ENCODE measurements around the gene RXRB.
A peak's percentile ranks its signal among the peaks of the same experiment; 100 is the strongest.

DNA sequence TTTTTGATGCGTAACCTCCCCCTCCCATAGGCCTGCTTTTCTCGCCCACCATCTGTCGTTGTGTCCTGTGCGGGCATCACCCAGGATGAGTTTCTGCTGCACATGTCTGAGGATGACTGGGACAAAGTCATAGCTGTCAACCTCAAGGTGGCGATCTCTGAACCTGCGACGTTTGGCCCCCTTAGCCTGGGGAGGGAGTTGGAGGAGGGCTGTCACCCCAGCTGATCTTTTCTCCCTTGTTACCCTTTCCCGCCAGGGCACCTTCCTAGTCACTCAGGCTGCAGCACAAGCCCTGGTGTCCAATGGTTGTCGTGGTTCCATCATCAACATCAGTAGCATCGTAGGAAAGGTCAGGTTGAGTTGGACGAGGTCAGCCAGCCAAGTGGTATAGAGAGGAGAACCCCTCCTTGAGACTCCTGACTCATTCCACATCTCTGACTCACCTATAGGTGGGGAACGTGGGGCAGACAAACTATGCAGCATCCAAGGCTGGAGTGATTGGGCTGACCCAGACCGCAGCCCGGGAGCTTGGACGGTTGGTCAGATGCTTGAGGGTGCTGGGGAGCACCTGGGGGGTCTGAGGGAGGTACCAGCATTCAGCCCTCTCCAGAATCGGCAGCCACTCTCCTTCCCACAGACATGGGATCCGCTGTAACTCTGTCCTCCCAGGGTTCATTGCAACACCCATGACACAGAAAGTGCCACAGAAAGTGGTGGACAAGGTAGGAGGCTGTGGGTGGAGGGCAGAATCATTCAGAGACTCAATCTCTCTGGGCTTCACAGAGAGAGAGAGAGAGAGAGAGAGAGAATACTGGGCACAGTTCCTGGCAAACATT is 4.9 kb upstream of the RXRB start:
- TF ChIP-seq, protein P1, sequence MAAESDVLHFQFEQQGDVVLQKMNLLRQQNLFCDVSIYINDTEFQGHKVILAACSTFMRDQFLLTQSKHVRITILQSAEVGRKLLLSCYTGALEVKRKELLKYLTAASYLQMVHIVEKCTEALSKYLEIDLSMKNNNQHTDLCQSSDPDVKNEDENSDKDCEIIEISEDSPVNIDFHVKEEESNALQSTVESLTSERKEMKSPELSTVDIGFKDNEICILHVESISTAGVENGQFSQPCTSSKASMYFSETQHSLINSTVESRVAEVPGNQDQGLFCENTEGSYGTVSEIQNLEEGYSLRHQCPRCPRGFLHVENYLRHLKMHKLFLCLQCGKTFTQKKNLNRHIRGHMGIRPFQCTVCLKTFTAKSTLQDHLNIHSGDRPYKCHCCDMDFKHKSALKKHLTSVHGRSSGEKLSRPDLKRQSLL (tag by site-specific recombination; IDR thresholded peaks at IDR 0.05): no peak
- TF ChIP-seq GLI4 (tag by site-specific recombination; IDR thresholded peaks at IDR 0.05) (no peak), ZSCAN18 (tag by site-specific recombination; IDR thresholded peaks at IDR 0.05) (no peak), ZNF585B (tag by site-specific recombination; IDR thresholded peaks at IDR 0.05) (no peak), KLF7 (tag by site-specific recombination; IDR thresholded peaks at IDR 0.05; ENCODE audit: borderline replicate concordance) (no peak), ZSCAN16 (tag by site-specific recombination; IDR thresholded peaks at IDR 0.05) (no peak)
- TF ChIP-seq, protein P2, sequence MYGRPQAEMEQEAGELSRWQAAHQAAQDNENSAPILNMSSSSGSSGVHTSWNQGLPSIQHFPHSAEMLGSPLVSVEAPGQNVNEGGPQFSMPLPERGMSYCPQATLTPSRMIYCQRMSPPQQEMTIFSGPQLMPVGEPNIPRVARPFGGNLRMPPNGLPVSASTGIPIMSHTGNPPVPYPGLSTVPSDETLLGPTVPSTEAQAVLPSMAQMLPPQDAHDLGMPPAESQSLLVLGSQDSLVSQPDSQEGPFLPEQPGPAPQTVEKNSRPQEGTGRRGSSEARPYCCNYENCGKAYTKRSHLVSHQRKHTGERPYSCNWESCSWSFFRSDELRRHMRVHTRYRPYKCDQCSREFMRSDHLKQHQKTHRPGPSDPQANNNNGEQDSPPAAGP (tag by site-specific recombination; IDR thresholded peaks at IDR 0.05): peak; percentile 42; the same call in 1 of the 2 replicates
- TF ChIP-seq, protein P3, sequence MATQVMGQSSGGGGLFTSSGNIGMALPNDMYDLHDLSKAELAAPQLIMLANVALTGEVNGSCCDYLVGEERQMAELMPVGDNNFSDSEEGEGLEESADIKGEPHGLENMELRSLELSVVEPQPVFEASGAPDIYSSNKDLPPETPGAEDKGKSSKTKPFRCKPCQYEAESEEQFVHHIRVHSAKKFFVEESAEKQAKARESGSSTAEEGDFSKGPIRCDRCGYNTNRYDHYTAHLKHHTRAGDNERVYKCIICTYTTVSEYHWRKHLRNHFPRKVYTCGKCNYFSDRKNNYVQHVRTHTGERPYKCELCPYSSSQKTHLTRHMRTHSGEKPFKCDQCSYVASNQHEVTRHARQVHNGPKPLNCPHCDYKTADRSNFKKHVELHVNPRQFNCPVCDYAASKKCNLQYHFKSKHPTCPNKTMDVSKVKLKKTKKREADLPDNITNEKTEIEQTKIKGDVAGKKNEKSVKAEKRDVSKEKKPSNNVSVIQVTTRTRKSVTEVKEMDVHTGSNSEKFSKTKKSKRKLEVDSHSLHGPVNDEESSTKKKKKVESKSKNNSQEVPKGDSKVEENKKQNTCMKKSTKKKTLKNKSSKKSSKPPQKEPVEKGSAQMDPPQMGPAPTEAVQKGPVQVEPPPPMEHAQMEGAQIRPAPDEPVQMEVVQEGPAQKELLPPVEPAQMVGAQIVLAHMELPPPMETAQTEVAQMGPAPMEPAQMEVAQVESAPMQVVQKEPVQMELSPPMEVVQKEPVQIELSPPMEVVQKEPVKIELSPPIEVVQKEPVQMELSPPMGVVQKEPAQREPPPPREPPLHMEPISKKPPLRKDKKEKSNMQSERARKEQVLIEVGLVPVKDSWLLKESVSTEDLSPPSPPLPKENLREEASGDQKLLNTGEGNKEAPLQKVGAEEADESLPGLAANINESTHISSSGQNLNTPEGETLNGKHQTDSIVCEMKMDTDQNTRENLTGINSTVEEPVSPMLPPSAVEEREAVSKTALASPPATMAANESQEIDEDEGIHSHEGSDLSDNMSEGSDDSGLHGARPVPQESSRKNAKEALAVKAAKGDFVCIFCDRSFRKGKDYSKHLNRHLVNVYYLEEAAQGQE (tag by site-specific recombination; IDR thresholded peaks at IDR 0.05): no peak
